ENCODE results near the gene MED6.

GRCh38 chr14:70649803-70650202 lies 49.3 kb upstream of the MED6 start:
- TF ChIP-seq GATA2 (IDR thresholded peaks at IDR 0.05; ENCODE audit: low read depth, low read length) = no peak
- TF ChIP-seq GATA3 (IDR thresholded peaks at IDR 0.05; ENCODE audit: low read depth, low read length) = no peak
